ENCODE results near the gene NCF4.

Gene NCF4

GRCh38 chr22:36894266-36894665 lies 33.5 kb downstream of the NCF4 start:
- DNase-seq (ENCODE audit: low spot score) (no peak), FAIRE-seq (no peak)

- DNase-seq (ENCODE audit: low spot score) (no peak), FAIRE-seq (no peak)
Observed at GRCh38 chr22:36897611-36898010, 36.8 kb downstream of the NCF4 start.

GRCh38 chr22:36898690-36899089 lies 37.9 kb downstream of the NCF4 start:
- no peak for FAIRE-seq
- DNase-seq (ENCODE audit: low spot score): no peak

- FAIRE-seq (no peak), DNase-seq (ENCODE audit: low spot score) (no peak)
Observed at GRCh38 chr22:36899498-36899897, 38.7 kb downstream of the NCF4 start.

GRCh38 chr22:36900225-36900624 lies 39.4 kb downstream of the NCF4 start:
- DNase-seq (ENCODE audit: low spot score) (no peak), FAIRE-seq (no peak)

GRCh38 chr22:36900880-36901279 lies 40.1 kb downstream of the NCF4 start:
- no peak for DNase-seq (ENCODE audit: low spot score)
- no peak for FAIRE-seq

GRCh38 chr22:36901411-36902142 lies 40.8 kb downstream of the NCF4 start:
- FAIRE-seq (no peak), DNase-seq (ENCODE audit: low spot score) (no peak)

GRCh38 chr22:36902143-36902926 lies 41.5 kb downstream of the NCF4 start:
- FAIRE-seq (no peak), DNase-seq (ENCODE audit: low spot score) (no peak)

- no peak for FAIRE-seq
- no peak for DNase-seq (ENCODE audit: low spot score)
Observed at GRCh38 chr22:36904260-36904880, 43.6 kb downstream of the NCF4 start.

- FAIRE-seq: no peak
- no peak for DNase-seq (ENCODE audit: low spot score)
Observed at GRCh38 chr22:36907253-36908195, 46.7 kb downstream of the NCF4 start.

- FAIRE-seq: no peak
Observed at GRCh38 chr22:36910461-36910860, 49.7 kb downstream of the NCF4 start.

GRCh38 chr22:36911887-36912661 lies 51.3 kb downstream of the NCF4 start:
- no peak for FAIRE-seq
- DNase-seq (ENCODE audit: low spot score): no peak

More at GRCh38 chr22:36910461-36910860, 49.7 kb downstream of the NCF4 start:
- DNase-seq (ENCODE audit: low spot score): no peak

- FAIRE-seq (no peak), DNase-seq (ENCODE audit: low spot score) (no peak)
Observed at GRCh38 chr22:36912694-36913426, 52.1 kb downstream of the NCF4 start.

GRCh38 chr22:36913427-36914389 lies 52.9 kb downstream of the NCF4 start, which contains the start of gene CSF2RB:
Gene CSF2RB, plus strand, starts transcription at chr22:36913628. Its CDS starts 8,580 bp downstream, at chr22:36922208.
- FAIRE-seq (no peak), DNase-seq (ENCODE audit: low spot score) (no peak)

GRCh38 chr22:36914390-36914752 lies 53.6 kb downstream of the NCF4 start:
- FAIRE-seq (no peak), DNase-seq (ENCODE audit: low spot score) (no peak)

- DNase-seq (ENCODE audit: low spot score): no peak
- FAIRE-seq: no peak
Observed at GRCh38 chr22:36916034-36916433, 55.2 kb downstream of the NCF4 start.

- DNase-seq (ENCODE audit: low spot score) (no peak), FAIRE-seq (no peak)
Observed at GRCh38 chr22:36918586-36919284, 57.9 kb downstream of the NCF4 start.

Data from RCC 7860 (cell line).